G401.6 (cell line): ENCODE data around the gene PSMA8.
"Not testable (repeated sequence)": the region's sequence is repeated elsewhere in the genome, so short reads cannot be mapped to it uniquely, and the experiment has no call there.

ENCODE experiments used
- FAIRE-seq: peaks from 2 replicates; lab custom pipeline; 2012; peaks lifted over from hg19 to GRCh38; lab: Jason Lieb, UNC

The PSMA8 gene

DNA sequence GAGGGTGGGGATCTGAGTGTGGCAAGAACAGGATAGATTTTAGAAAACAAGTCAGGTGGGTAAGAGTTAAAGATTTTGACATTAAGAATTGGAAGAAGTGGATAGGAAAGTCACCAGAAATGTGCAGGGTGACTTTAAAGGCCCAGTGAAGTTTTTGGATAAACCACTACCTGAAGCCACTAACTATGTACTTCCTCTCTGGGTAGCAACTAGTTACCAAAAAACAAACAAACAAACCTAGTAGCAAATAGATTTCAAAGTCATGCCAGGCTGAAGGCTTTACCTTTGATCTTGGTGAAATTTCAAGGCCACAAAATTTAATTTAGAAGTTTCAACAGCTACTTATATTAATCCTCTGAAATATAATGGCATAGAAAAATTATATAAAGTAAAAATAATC lies 42.5 kb downstream of the PSMA8 start:
- no peak for FAIRE-seq

DNA sequence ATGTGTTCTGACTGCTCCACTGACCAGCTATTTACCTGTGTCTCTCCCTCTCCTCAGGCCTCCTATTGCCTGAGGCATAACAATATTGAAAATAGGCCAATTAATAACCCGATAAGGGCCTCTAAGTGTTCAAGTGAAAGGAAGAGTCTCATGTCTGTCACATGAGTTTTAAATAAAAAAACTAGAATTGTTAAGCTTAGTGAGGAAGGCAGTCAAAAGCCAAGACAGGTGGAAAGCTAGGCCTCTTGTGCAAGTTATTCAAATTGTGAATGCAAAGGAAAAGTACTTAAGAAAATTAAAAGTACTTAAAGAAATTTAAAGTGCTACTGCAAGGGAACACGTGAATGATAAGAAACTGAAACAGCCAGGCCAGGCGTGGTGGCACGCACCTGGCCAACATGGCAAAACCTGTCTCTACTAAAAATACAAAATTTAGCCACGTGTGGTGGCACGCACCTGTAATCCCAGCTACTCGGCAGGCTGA lies 47.7 kb downstream of the PSMA8 start:
- no peak for FAIRE-seq

DNA sequence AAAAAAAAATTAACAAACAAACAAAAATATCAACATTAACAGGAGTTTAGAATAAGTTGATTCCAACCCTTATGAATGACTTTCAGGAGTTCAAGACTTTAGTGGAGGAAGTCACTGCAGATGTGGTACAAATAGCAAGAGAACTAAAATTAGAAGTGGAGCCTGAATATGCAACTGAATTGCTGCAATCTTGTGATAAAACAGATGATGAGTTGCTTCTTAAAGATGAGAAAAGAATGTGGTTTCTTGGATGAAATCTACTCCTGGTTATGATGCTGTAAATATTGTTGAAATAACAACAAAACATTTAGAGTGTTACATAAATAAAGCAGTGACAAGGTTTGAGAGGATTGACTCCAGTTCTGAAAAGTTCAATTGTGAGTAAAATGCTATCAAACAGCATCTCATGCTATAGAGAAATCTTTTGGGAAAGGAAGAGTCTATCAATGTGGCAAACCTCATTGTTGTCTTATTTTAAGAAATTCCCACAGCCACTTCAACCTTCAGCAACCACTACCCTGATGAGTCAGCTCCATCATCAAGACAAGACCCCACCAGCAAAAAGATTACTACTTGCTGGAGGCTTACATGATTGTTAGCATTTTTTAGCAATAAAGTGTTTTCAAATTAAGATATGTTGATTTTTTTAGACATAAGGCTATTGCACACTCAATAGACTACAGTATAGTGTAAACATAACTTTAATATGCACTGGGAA lies 49.9 kb downstream of the PSMA8 start:
- FAIRE-seq: no peak

DNA sequence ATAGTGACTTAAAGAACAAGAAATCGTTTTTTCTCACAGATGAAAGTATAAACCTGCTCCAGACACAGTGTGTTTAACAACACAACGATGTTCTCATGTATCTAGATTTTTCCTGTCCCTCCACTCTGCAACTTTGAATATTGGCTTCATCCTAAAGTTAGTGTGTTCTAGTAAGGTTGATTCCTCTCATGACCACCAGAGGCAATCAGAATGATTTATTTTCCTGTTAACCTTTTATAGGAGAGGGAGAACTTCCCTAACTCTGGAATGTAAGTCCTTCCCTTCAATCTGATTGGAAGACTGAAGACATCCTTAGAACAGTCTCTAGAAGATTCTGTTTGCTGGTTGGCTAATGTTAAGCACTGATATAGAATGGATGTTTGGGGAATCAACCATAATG lies 51.6 kb downstream of the PSMA8 start:
- FAIRE-seq: no peak

DNA sequence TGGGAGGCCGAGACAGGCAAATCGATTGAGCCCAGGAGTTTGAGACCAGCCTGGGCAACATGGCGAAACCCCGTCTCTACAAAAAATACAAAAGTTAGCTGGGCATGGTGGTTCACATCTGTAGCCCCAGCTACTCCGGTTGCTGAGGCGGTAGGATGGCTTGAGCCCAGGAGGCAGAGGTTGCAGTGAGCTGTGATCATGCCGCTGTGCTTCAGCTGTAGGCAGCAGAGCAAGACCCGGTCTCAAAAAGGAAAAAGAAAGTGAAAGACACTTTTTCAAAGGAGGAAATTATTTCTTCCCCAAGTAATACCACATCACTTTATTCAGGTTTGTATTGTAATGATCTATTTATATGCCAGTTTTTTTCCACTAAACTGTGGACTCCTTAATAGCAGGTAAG lies 56.8 kb downstream of the PSMA8 start:
- no peak for FAIRE-seq

DNA sequence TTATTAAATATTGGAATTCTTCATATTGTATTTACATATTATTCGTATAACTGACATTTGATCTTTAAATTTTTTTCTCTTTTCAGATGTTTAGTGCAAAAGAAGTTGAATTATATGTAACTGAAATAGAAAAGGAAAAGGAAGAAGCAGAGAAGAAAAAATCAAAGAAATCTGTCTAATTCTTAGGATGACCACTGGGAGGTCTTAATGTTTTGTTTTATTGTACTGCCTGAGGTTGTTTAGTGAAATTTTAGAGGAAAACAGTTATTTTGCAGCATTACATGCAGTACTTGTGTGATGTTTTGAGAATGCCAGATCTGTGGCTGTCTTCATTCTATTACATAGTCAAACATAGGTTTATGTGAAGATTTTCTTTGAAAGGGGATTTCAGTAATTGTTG lies 58.6 kb downstream of the PSMA8 start:
- no peak for FAIRE-seq

DNA sequence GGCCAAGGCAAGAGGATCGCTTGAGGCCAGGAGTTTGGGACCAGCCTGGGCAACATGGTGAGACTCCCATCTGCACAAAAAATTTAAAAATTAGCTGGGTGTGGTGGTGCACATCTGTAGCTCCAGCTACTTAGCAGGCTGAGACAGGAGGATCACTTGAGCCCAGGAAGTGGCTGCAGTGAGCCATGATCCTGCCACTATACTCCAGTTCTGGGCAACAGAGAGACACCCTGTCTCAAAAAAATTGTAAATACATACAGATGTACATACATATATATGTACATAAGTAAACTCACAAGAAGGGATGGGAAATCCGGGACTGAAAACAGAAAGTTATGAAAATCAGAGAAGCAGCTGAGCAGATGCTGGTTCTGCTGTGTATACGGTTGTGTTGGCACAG lies 62.9 kb downstream of the PSMA8 start:
- FAIRE-seq: no peak

DNA sequence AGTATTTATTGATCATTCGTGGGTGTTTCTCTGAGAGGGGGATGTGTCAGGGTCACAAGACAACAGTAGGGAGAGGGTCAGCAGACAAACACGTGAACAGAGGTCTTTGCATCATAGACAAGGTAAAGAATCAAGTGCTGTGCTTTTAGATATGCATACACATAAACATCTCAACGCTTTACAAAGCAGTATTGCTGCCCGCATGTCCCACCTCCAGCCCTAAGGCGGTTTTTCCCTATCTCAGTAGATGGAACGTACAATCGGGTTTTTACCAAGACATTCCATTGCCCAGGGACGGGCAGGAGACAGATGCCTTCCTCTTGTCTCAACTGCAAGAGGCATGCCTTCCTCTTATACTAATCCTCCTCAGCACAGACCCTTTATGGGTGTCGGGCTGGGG lies 68.3 kb downstream of the PSMA8 start:
- FAIRE-seq: not testable (repeated sequence)

DNA sequence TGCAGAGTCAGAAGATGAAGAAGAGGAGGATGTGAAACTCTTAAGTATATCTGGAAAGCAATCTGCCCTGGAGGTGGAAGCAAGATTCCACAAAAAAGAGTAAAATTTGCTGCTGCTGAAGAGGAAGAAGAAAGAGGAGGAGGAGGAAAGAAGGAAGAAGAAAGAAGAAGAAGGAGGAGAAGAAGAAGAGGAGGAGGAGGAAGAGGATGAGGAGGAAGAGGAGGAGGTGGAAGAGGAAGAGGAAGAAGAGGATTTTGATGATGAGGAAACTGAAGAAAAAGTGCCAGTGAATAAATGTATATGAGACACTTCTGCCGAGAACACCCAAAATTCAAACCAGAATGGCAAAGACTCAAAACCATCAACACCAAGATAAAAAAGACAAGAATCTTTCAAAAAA lies 71.6 kb downstream of the PSMA8 start:
- FAIRE-seq: no peak

DNA sequence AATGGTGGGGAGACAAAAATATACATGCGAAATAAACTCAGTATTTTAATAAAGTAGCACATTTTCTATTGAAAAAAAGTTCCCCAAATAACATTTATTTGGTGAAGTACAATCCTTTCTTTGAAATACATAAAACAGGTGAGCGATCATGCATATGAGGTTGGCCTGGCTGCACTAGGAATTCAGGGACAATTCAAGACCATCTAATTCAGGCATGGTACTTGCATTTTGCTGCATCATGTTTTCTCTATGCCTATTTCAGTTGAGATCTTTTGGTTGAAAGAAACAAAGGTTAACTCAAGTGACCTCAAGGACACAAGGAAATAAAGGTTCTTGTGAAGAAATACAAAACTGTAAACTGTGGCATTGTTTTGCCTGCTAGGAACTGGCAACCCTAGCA lies 72.8 kb downstream of the PSMA8 start:
- no peak for FAIRE-seq

DNA sequence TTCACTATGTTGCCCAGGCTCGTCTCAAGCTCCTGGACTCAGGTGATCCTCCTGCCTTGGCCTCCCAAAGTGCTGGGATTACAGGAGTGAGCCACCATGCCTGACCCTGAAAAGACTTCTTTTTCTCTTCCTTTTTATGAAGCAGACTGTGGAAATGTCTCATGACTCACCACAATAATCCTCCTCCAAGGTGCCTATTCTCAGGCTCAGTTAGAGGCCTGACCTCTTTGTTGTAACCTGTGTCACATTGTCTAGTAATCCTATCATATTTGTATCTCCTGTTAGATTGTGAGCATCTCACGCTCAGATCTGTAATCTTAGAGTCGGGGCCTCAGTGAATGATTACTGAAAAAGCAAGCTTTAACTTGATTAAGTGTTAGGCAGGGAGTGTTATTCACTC lies 74.3 kb downstream of the PSMA8 start:
- no peak for FAIRE-seq

DNA sequence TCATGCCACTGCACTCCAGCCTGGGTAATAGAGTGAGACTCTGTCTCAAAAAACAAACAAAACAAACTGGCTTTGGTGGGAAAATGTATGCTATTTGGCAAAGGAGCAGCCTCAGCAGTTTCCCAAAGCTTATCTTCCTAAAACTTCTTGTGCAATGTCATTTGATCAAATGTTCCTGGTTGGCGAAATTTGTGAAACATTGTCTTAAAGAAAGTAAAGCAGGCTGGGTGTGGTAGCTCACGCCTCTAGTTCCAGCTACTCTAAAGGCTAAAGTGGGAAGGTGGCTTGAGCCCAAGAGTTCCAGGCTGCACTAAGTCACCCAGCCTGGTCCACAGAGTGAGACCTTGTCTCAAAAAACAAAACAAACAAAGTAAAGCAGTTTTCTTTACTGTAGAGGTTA lies 75.3 kb downstream of the PSMA8 start:
- no peak for FAIRE-seq

DNA sequence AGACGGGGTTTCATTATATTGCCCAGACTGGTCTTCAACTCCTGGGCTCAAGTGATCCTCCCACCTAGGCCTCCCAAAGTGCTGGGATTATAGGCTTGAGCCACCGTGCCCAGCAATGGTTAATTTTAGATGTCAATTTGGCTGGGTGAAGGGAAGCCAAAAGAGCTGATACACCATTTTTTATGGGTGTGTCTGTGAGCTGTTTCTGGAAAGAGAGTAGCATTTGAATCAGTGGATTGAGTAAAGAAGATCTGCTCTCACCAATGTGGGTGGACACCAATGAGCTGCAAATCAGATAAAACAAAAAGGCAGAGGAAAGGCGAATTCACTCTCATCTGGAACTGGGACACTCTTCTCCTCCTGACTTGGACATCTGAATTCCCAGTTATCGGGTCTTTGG lies 76.5 kb downstream of the PSMA8 start:
- FAIRE-seq: no peak

DNA sequence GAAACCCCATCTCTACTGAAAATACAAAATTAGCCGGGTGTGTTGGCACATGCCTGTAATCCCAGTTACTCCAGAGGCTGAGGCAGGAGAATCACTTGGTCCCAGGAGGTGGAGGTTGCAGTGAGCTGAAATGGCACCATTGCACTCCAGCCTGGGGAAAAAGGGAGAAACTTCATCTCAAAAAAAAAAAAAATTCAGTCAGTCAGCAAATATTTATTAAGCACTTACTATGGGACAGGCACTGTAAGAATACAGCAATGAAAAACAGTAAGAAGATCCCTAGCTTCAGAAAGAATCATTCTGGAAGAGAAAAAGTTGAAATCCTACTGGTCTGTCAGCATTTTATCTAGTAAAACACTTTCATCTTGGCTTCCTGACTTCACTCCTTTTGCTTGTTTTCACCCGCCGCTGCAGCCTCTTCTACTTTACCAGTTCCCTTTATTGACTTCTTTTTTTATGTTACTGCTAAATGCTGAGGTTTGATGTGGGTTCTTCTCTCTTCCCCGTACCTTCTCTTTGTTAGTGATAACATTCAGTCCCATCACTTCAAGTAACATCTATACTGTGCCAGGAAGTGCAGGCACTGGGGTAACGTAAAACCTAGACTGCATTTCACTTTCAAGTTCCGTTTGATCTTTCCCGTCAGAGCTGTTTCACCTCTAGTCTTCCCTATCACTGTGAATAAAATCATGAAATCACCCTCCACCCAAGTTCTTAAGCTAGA lies 81.7 kb downstream of the PSMA8 start:
- no peak for FAIRE-seq

DNA sequence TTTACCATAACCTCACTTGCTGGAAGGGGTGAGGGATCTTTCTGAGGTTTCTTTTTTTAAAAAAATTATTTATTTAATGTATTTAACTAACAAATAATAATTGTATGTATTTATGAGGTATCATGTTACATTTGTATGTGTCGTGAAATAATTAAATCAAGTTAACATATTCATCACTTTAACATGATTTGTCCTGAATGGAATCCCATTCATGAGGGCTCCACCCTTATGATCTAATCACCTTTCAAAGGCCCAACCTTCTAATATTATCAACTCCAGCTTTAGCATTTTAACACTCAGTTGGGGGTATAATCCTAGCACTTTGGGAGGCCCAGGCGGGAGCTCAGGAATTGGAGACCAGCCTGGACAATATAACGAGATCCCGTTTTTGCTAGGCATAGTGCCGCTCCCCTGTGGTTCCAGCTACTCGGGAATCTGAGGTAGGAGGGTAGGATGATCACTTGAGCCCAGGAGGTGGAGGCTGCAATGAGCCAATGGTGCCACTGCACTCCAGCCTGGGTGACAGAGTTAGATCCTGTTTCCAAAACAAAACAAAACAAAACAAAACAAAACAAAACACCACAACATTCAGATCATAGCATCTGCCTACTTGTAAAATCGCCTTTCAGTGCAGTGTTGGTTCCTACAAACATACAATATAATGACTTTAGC lies 91.5 kb downstream of the PSMA8 start:
- FAIRE-seq: no peak

DNA sequence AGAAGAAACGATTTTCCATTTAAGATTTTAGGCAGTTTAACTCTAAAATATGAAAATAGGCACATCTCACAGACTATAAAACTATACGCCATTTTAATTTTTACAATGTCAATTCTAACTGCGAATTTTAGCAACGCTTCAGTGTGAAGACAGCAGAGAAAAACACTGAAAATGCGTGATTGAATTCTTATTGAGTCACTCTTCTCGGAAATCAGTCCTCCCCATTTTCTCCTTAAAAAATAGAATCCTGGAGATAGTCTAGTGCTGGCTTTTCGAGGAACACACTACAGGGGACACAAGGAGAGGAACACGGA lies 92.2 kb downstream of the PSMA8 start:
- no peak for FAIRE-seq

DNA sequence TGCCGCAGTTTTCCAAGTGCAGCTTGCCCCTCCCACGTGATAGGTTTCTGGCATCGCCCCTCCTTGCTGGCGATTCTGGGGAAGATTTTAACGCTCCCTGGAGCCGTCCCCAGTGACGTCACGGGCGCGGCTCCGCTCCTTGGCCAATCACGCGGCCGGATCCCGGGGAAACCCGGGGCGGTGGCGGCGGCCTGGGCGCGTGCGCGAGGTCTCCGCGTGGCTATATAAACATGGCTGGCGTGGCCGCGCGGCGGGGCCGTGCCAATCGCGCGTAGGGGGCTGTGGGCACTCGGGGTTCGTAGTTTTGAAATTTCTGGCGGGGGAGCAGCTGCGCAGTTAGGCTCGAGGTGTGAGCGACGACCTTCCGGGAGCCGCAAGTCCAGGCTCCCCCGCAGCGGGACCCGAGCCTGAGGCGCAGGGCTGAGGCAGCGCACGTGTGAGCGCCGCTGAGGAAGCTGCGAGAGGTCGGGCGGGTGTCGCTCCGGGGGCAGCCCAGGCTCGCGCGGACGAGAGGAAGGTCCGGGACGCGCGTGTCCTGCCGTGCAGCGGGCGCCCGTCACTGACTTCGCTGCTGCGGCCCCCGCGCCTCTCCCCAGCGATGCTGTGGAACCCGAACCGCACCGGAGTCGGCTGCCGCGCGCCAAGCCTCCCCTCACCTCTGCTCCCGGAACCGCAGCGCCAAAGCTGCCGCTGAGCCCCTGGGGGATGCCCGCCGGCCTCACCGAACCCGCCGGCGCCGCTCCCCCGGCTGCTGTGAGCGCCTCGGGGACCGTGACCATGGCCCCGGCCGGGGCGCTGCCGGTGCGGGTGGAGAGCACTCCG lies 92.8 kb downstream of the PSMA8 start, which contains the start of gene TAF4B:
TSS of gene TAF4B (plus strand) at position 217 of the 822 bp plus-strand sequence. CDS start at position 706, 489 bp downstream.
- peak; percentile 96 for FAIRE-seq

DNA sequence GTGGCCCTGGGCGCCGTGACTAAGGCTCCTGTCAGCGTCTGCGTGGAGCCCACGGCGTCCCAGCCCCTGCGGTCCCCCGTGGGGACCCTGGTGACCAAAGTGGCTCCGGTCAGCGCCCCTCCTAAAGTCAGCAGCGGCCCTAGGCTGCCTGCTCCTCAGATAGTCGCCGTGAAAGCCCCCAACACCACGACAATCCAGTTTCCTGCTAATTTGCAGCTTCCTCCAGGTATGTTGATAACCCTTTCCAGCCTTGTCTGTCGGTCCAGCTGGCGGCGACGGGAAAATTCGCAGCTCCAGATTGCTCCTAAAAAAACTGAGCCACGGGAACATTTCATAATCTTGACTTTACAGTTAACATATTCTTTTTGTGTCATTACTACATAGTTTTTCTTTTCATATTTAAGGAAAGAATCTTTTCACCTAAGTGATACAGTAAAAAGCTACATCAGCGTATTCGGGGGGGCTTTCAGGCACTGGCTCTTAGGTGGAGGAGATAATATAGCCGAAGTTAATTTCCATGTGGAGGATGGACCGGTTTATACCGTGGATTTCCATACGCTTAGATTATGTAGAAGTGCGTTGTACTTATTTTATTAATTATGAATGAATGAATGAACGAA lies 93.5 kb downstream of the PSMA8 start:
- no peak for FAIRE-seq

DNA sequence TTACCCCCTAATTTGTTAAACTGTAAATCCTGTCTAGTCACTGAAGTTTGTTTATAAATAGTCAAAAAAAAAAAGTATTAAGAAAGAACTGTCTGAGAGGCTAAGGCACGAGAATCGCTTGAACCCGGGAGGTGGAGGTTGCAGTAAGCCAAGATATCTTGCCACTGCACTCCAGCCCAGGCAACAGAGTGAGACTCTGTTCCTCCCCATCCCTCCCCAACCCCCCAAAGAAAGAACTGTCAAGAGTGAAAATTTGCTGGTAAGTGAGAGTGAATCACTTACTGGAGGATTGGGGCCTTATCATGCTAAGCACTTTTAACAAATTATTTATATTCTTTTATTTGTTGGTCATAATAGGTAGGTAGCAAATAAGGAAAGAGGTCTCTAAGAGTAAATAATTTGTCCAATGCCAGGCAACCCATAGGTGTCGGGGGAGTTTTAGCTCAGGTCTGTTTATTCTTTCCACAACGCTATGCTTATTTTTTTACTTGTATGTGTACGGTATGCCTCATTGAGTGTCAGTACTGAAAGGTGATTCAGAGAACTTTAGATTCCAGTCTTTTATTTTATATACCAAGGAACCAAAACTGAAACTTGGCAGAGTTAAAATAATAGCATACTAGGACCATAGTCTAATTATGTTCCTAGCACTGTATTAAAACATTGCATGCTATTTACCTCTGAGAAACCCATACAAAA lies 95.0 kb downstream of the PSMA8 start:
- no peak for FAIRE-seq

DNA sequence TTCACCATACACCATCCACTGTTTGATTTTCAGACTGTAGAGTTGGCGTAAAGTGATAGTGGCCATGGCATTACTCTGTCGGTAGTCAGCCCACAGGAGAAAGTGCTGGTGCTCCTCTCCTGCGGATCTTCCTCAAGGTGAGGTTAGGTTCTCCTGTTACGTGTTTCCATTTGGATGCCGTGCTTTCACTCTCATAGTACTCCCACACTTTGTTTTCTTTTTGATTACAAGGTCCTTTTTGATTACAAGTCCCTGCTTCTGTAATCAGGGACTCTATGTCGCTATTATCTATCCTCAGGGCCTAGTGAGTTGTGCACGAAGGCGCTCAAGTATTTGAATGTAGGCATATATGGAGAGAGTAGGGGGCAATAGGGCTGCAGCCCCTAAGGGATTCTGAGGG lies 96.8 kb downstream of the PSMA8 start:
- no peak for FAIRE-seq

DNA sequence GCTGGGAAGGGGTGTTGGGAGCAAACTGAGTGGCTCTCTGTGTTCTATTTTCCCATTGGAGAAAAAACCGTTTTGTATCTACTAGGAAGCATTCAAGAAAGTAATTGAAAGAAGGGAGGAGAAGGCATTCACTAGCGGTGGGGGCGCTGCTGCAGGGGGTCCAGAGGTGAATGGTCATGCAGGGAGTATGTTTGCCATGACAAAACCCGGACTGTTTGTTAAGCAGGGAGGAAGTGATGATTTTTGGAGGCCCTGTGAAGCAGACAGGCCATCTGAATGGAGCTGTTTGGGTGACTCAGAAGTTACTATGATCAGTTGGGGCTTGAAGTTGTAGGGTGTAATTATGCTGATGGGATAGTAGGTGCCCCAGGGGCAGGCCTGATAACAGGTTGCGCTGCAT lies 99.5 kb downstream of the PSMA8 start:
- FAIRE-seq: no peak

DNA sequence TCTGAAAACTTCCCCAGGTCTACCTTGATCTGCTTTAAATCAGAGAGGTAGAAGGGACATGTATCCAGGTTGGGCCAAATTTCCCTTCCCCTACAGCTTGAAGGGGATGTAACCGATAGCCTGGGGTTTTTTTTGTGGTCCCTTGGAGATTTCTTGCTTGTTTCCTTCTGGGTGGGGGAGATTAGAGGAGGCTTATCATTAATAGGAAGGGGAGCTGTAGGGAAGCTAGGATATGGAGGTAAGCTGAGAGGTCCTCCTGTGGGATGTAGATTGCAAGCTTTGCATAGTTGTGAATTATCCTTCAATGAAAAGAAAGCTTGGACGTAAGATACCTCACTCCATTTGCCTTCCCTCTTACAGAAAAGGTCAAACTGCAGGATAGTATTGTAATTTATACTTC lies 103.7 kb downstream of the PSMA8 start:
- not testable (repeated sequence) for FAIRE-seq
